H1 (cell line): ENCODE results near the gene PITRM1. TPM values are rescaled to one million over a fixed set of nuclear protein-coding genes. Genes with fewer than 3 reads are reported as not detected.

Experiments
- CTCF ChIA-PET: fragments of 300-600 bp; sonication (Branson Sonifier 250); formaldehyde crosslinking; loops from one replicate; lab custom pipeline; 2021; ENCODE audit not compliant: partially characterized antibody; lab: Charles Lee
- POLR2A ChIA-PET: fragments of 300-600 bp; sonication (Branson Sonifier 250); formaldehyde crosslinking; loops from one replicate; lab custom pipeline; 2021; ENCODE audit warnings: inconsistent platforms; ENCODE audit not compliant: partially characterized antibody; lab: Charles Lee
- DNase-seq, 2 experiments: peaks; one replicate each; pipeline versions ENCODE4 v3.0.0 to v3.0.0-alpha.2; 2010 to 2022; ENCODE audit warnings: low spot score in 2 of 2, low read depth in 1 of 2, mixed read lengths in 1 of 2
- FAIRE-seq: peaks from 2 replicates; lab custom pipeline; 2011; peaks lifted over from hg19 to GRCh38; lab: Jason Lieb, UNC
- H2AFZ ChIP-seq: 2 replicates; pipeline ENCODE4 v1.8.1; 2012; ENCODE audit warnings: low read length, inconsistent platforms
- H2AK5ac ChIP-seq: 2 replicates; pipeline ENCODE4 v1.6.1; 2013; ENCODE audit warnings: low read depth, low read length
- H2BK120ac ChIP-seq: replicated peaks from 2 replicates; pipeline ENCODE3; 2013; ENCODE audit warnings: low read depth, low read length, inconsistent platforms
- H2BK12ac ChIP-seq: 2 replicates; pipeline ENCODE4 v1.6.1; 2013; ENCODE audit warnings: low read depth, low read length
- H2BK15ac ChIP-seq: 2 replicates; pipeline ENCODE4 v1.6.1; 2013; ENCODE audit warnings: low read length
- H2BK20ac ChIP-seq: 2 replicates; pipeline ENCODE4 v1.6.1; 2013; ENCODE audit warnings: low read length
- H2BK5ac ChIP-seq: 2 replicates; pipeline ENCODE4 v1.6.1; 2013; ENCODE audit warnings: low read depth, low read length
- H3K14ac ChIP-seq: 2 replicates; pipeline ENCODE4 v1.6.1; 2013; ENCODE audit warnings: inconsistent platforms; ENCODE audit not compliant: insufficient read length
- H3K18ac ChIP-seq: 2 replicates; pipeline ENCODE4 v1.6.1; 2013; ENCODE audit warnings: low read length; ENCODE audit errors: extremely low read depth
- H3K23ac ChIP-seq: 2 replicates; pipeline ENCODE4 v1.6.1; 2013; ENCODE audit warnings: inconsistent platforms; ENCODE audit not compliant: insufficient read length
- H3K23me2 ChIP-seq: 2 replicates; pipeline ENCODE4 v1.6.1; 2013; ENCODE audit warnings: low read depth, low read length
- H3K27ac ChIP-seq: 2 replicates; pipeline ENCODE4 v1.6.1; 2011; ENCODE audit warnings: low read depth, low read length, inconsistent platforms
- H3K27me3 ChIP-seq, 4 experiments: replicated peaks in 1 of 4; 1 replicate in 1 of 4; 2 replicates in 3 of 4; pipeline versions ENCODE4 v1.6.1 to v1.8.1; 2011 to 2013; ENCODE audit warnings: low read length in 3 of 4, mild to moderate bottlenecking in 3 of 4, inconsistent platforms in 2 of 4, mixed read lengths in 2 of 4, moderate library complexity in 1 of 4; ENCODE audit not compliant: control insufficient read depth in 3 of 4, insufficient read depth in 3 of 4; ENCODE audit errors: extremely low read depth in 1 of 4
- H3K36me3 ChIP-seq, 4 experiments: 2 replicates each; pipeline versions ENCODE4 v1.6.1 to v1.8.1; 2011 to 2013; ENCODE audit warnings: mild to moderate bottlenecking in 4 of 4, low read length in 3 of 4, moderate library complexity in 2 of 4, control low read depth in 1 of 4, inconsistent platforms in 1 of 4; ENCODE audit not compliant: insufficient read depth in 4 of 4, control insufficient read depth in 2 of 4
- H3K4ac ChIP-seq: replicated peaks from 2 replicates; pipeline ENCODE3; 2013; ENCODE audit warnings: low read length, low read depth, mixed read lengths, inconsistent platforms; ENCODE audit not compliant: insufficient read length
- H3K4me1 ChIP-seq, 4 experiments: replicated peaks in 1 of 4; 1 replicate in 1 of 4; 2 replicates in 3 of 4; pipeline versions ENCODE4 v1.6.1 to v1.8.1; 2011 to 2013; ENCODE audit warnings: low read length in 3 of 4, inconsistent platforms in 2 of 4, mixed read lengths in 1 of 4; ENCODE audit not compliant: insufficient read depth in 4 of 4, control insufficient read depth in 3 of 4
- H3K4me2 ChIP-seq, 2 experiments: 2 replicates each; pipeline versions ENCODE4 v1.6.1 to v1.8.1; 2011 to 2013; ENCODE audit warnings: low read depth in 2 of 2, low read length in 2 of 2, control low read depth in 1 of 2, inconsistent platforms in 1 of 2, mild to moderate bottlenecking in 1 of 2; ENCODE audit not compliant: insufficient read depth in 1 of 2
- H3K4me3 ChIP-seq, 4 experiments: fragments of 200-600, 300-600 bp in 1 of 4; sonication (generic), shearing (Covaris generic), sonication (Bioruptor Twin) in 1 of 4; 2 replicates each; pipeline versions ENCODE4 v1.5.1 to v1.8.1; 2011 to 2016; ENCODE audit warnings: low read length in 4 of 4, low read depth in 3 of 4, control low read depth in 2 of 4, inconsistent platforms in 2 of 4, mild to moderate bottlenecking in 2 of 4, mixed read lengths in 1 of 4, moderate library complexity in 1 of 4; ENCODE audit not compliant: insufficient read depth in 2 of 4; ENCODE audit errors: extremely low read depth in 1 of 4
- H3K56ac ChIP-seq: replicated peaks from 2 replicates; pipeline ENCODE3; 2013; ENCODE audit warnings: low read depth, mild to moderate bottlenecking, mixed read lengths, low read length, inconsistent platforms; ENCODE audit not compliant: insufficient read length
- H3K79me1 ChIP-seq: 2 replicates; pipeline ENCODE4 v1.6.1; 2013; ENCODE audit warnings: low read depth, low read length, control low read depth
- H3K79me2 ChIP-seq, 2 experiments: 2 replicates each; pipeline versions ENCODE4 v1.6.1 to v1.8.1; 2012 to 2013; ENCODE audit warnings: low read length in 2 of 2, mild to moderate bottlenecking in 2 of 2, inconsistent platforms in 1 of 2; ENCODE audit not compliant: insufficient read depth in 2 of 2, control insufficient read depth in 1 of 2
- H3K9ac ChIP-seq, 4 experiments: replicated peaks in 1 of 4; 1 replicate in 1 of 4; 2 replicates in 3 of 4; pipeline versions ENCODE4 v1.6.1 to v1.8.1; 2011 to 2013; ENCODE audit warnings: low read depth in 3 of 4, low read length in 3 of 4, control low read depth in 2 of 4, mild to moderate bottlenecking in 2 of 4, moderate library complexity in 2 of 4, inconsistent platforms in 1 of 4; ENCODE audit errors: extremely low read depth in 1 of 4
- H3K9me3 ChIP-seq, 2 experiments: 2 replicates each; pipeline versions ENCODE4 v1.6.1 to v1.8.1; 2012 to 2013; ENCODE audit warnings: mild to moderate bottlenecking in 2 of 2, moderate library complexity in 2 of 2, control low read depth in 1 of 2, inconsistent platforms in 1 of 2, low read depth in 1 of 2, low read length in 1 of 2, mixed read lengths in 1 of 2; ENCODE audit not compliant: insufficient read depth in 2 of 2
- H4K20me1 ChIP-seq, 2 experiments: replicated peaks in 1 of 2; 2 replicates each; pipeline versions ENCODE3 to v1.8.1; 2011 to 2013; ENCODE audit warnings: inconsistent platforms in 2 of 2, low read length in 2 of 2, mild to moderate bottlenecking in 1 of 2; ENCODE audit not compliant: insufficient read depth in 2 of 2, control insufficient read depth in 1 of 2
- H4K5ac ChIP-seq: 2 replicates; pipeline ENCODE4 v1.6.1; 2013; ENCODE audit warnings: low read length, low read depth, mixed read lengths, inconsistent platforms; ENCODE audit not compliant: insufficient read length
- H4K8ac ChIP-seq: 2 replicates; pipeline ENCODE4 v1.8.0; 2013; ENCODE audit warnings: mild to moderate bottlenecking, moderate library complexity, low read length, inconsistent platforms; ENCODE audit not compliant: insufficient read depth; ENCODE audit errors: extremely low read depth
- H4K91ac ChIP-seq: replicated peaks from 2 replicates; pipeline ENCODE3; 2013; ENCODE audit warnings: low read length, mixed read lengths, inconsistent platforms; ENCODE audit not compliant: insufficient read length
- BACH1 ChIP-seq: IDR thresholded peaks from 2 replicates; pipeline ENCODE4 v1.6.1; 2012; ENCODE audit warnings: low read length, improper control_type of control experiment
- BCL11A ChIP-seq, 2 experiments: IDR thresholded peaks; one replicate each; pipeline ENCODE4 v1.6.1; 2011; ENCODE audit warnings: low read depth in 2 of 2, low read length in 2 of 2, mild to moderate bottlenecking in 2 of 2
- EZH2 ChIP-seq: fragments of 200-600 bp; sonication (generic); IDR thresholded peaks from 2 replicates; pipeline ENCODE4 v1.7.1; 2012; ENCODE audit warnings: low read depth, mild to moderate bottlenecking, moderate library complexity, low read length, inconsistent platforms; ENCODE audit not compliant: severe bottlenecking
- GABPA ChIP-seq: IDR thresholded peaks from 2 replicates; pipeline ENCODE4 v1.6.1; 2011; ENCODE audit warnings: mild to moderate bottlenecking, low read length, moderate library complexity, borderline replicate concordance; ENCODE audit not compliant: insufficient read depth
- GTF2F1 ChIP-seq: IDR thresholded peaks from 2 replicates; pipeline ENCODE4 v1.6.1; 2012; ENCODE audit warnings: low read depth, low read length, improper control_type of control experiment, borderline replicate concordance
- NANOG ChIP-seq: IDR thresholded peaks from 2 replicates; pipeline ENCODE4 v1.6.1; 2011; ENCODE audit warnings: low read length, low read depth, mild to moderate bottlenecking, inconsistent platforms; ENCODE audit not compliant: insufficient read depth, poor library complexity, severe bottlenecking
- NRF1 ChIP-seq: IDR thresholded peaks from 2 replicates; pipeline ENCODE4 v1.6.1; 2011; ENCODE audit warnings: mild to moderate bottlenecking, low read depth, low read length, improper control_type of control experiment
- RBBP5 ChIP-seq: IDR thresholded peaks from 2 replicates; pipeline ENCODE4 v1.7.1; 2012; ENCODE audit warnings: low read depth, mild to moderate bottlenecking, inconsistent platforms, low read length, moderate library complexity, borderline replicate concordance
- SAP30 ChIP-seq: fragments of 300-600 bp; sonication (generic); IDR thresholded peaks from 2 replicates; pipeline ENCODE4 v1.7.1; 2012; ENCODE audit warnings: low read length, moderate library complexity, mild to moderate bottlenecking, inconsistent platforms; ENCODE audit not compliant: insufficient read depth, insufficient replicate concordance
- SIX5 ChIP-seq: IDR thresholded peaks from 2 replicates; pipeline ENCODE4 v1.6.1; 2011; ENCODE audit warnings: mild to moderate bottlenecking, low read depth, low read length
- TEAD4 ChIP-seq: IDR thresholded peaks from 2 replicates; pipeline ENCODE4 v1.6.1; 2012; ENCODE audit warnings: low read depth, low read length, inconsistent platforms, mixed read lengths
- ZNF274 ChIP-seq: IDR thresholded peaks from 2 replicates; pipeline ENCODE4 v1.7.0; 2012; ENCODE audit warnings: low read length, borderline replicate concordance; ENCODE audit errors: extremely low read depth
- WGBS, 2 experiments: shearing (Covaris generic) in 1 of 2; methylation state at CpG; one replicate each; pipeline versions ENCODE4 v1.1.6 to v1.1.7; 2013 to 2015; ENCODE audit warnings: low lambda C conversion rate in 2 of 2, mixed read lengths in 2 of 2, inconsistent platforms in 1 of 2, low coverage in 1 of 2, missing lambda C conversion rate in 1 of 2; ENCODE audit not compliant: insufficient replicate concordance in 2 of 2, insufficient coverage in 1 of 2, insufficient read length in 1 of 2; ENCODE audit errors: extremely low coverage in 1 of 2, missing lambda C conversion rate in 1 of 2; 5-methylcytosine and 5-hydroxymethylcytosine counted together
- polyA plus RNA-seq, 7 experiments: library from polyadenylated mRNA; depleted of rRNA in 3 of 7; stranded (reverse) in 5 of 7; unstranded in 2 of 7; fragments of >200 nt in 5 of 7; fragments of 200-250 nt in 2 of 7; gene quantifications; 1 replicate in 5 of 7; 2 replicates in 1 of 7; 4 replicates in 1 of 7; pipeline versions ENCODE4 v1.2.1 to v1.2.3, GENCODE V29; 2011 to 2013; ENCODE audit warnings: missing spikeins in 2 of 7, mixed read lengths in 2 of 7
- total RNA-seq: library from RNA; stranded (reverse); fragmentation: NEBNext Ultra II Directional; extraction: Animal tissue kit (Norgen Biotek cat#: 25700); gene quantifications from 2 replicates; pipeline ENCODE4 v1.2.1, GENCODE V29; 2021
- TF ChIP-seq, protein P1 (sequence below): IDR thresholded peaks from 2 replicates; pipeline ENCODE4 v1.6.1; 2011; ENCODE audit warnings: low read length, improper control_type of control experiment

The PITRM1 gene
- total and polyA plus RNA-seq, 2 of the 8 experiments (the other 6 are each of a cell fraction or from before 2014, with no cell fraction given) = 18.6 to 31.5 TPM

DNA sequence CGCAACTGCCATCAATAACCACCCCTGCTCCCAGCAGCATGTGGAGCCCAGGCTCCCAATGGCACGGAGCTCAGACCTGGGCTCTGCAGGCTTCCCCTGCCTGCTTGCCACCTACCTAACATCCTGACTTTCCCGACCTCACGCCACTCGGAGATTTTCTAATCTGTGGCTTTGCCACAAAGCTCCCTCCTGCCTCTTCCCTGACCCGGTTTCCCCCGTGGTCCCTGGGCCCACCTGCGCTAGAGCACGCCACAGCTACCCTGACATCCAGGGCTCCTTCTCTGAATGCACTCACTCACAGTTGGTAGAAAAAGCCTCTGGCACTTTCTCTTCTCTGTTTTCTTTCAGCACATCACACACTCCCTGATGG is 20.0 kb downstream of the PITRM1 start:
- Histone ChIP-seq H4K91ac (no peak overlapping the region), H3K27me3 (no peaks in the 10 kb centered on the region), H4K8ac (no peak overlapping the region), H3K36me3 (peaks cover 3 to 27% (median 8%) of the 10 kb centered on the region in 4 experiments; a peak in 6 of 8 replicates), H4K5ac (no peak overlapping the region), H3K14ac (no peak overlapping the region), H3K9ac (no peak overlapping the region), H2BK5ac (no peak overlapping the region), H3K9me3 (no peaks in the 10 kb centered on the region), H3K79me1 (no peaks in the 10 kb centered on the region), H3K4me3 (no peak overlapping the region), H2BK120ac (no peak overlapping the region), H4K20me1 (peaks cover 0 to 2% of the 10 kb centered on the region in 2 experiments), H3K27ac (no peak overlapping the region), H2BK12ac (no peak overlapping the region), H2AK5ac (no peak overlapping the region), H3K18ac (no peak overlapping the region), H2BK20ac (no peak overlapping the region), H3K56ac (no peak overlapping the region), H3K23ac (no peak overlapping the region), H3K4me2 (no peak overlapping the region), H2AFZ (no peak overlapping the region), H3K4ac (no peak overlapping the region), H3K23me2 (no peaks in the 10 kb centered on the region), H3K79me2 (no peaks in the 10 kb centered on the region), H2BK15ac (no peak overlapping the region), H3K4me1 (no peaks in the 10 kb centered on the region)
- DNase-seq (no peak), FAIRE-seq (no peak)
- 84% methylated on average over 9 of the region's 9 CpGs; no CpG with 5 or more reads in 1 of the 2 experiments for WGBS, 2 experiments
- ChIA-PET POLR2A (interaction anchor here (0.8 to 1.9 kb wide), 4 partner anchors 9 to 22 kb away, joined by 3 to 7 read pairs (median 4); no protein-coding TSS in a partner anchor), CTCF (interaction anchor here (0.6 to 1.6 kb wide), 5 partner anchors 10 to 75 kb away, joined by 3 to 5 read pairs (median 4); no protein-coding TSS in a partner anchor)
- TF ChIP-seq SAP30 (no peak), NRF1 (no peak), GABPA (no peak), BACH1 (no peak), TEAD4 (no peak), EZH2 (no peak), SIX5 (no peak), ZNF274 (no peak), NANOG (no peak), GTF2F1 (no peak), RBBP5 (no peak), BCL11A (IDR thresholded peaks at IDR 0.05; ENCODE audit: low read depth in 2 of 2, low read length in 2 of 2) (no peak)
- TF ChIP-seq, protein P1, sequence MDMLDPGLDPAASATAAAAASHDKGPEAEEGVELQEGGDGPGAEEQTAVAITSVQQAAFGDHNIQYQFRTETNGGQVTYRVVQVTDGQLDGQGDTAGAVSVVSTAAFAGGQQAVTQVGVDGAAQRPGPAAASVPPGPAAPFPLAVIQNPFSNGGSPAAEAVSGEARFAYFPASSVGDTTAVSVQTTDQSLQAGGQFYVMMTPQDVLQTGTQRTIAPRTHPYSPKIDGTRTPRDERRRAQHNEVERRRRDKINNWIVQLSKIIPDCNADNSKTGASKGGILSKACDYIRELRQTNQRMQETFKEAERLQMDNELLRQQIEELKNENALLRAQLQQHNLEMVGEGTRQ = no peak
